GM19372 (cell line): ENCODE results near the gene FBXL20.

Experiments used
- ATAC-seq: cut with Tn5 transposase; IDR thresholded peaks from one replicate; pipeline ENCODE4 v1.9.1; 2021; ENCODE audit warnings: mild to moderate bottlenecking, low read depth, moderate library complexity; ENCODE audit not compliant: unreplicated experiment

FBXL20 gene

DNA sequence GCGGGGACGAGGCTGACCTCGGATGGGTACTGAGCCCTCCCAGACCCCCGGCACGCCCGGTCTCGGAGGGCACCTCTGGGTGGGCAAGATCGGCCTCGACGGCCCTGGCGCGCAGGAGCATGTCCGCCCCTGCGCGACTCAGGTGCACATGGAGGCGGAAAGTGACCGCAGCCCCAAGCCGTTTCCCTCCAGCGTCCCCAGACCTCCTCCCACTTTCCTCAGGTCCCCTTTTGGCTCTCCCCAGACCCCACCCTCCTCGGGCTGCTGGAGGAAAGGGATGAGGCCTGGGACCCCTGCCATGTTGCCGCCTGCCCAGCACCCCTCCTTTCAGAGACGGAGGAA is 191.4 kb downstream of the FBXL20 start:
- ATAC-seq: no peak

DNA sequence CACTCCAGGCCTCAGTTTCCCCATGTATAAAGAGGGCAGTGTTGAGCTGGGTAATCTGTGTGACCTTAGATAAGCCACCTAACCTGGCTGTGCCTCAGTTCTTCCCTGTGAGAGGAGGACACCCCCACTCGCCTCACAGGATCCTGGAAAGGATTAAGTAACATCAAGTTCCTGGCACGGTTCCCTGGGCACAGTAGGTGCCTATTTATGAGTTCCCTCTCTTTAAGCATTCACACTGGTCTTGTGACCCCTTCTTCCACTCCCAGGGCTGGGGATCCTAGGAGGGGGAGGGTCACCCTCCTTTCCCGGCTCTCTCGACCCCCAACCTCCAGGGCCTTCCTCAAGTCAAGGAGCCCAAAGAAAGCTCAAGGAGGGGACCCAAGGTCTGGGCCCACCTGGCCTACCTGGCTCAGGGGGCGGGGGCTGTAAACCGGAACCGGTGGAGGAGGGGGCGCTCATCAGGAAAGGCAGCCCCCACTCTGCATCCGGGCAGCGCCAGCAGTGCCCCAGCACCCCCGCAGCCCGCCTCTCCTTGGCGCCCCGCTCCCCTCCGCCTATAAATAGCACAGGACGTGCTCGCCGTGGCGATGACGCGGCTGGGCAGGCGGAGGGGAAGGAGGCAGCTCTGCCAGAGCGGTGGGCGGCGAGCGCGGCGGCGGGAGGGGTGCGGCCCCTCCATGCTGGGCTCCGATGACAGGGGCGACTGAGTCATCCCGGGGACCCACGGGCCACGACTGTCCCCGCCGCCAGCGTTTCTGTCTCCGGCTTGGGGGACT is 191.9 kb downstream of the FBXL20 start:
- no peak for ATAC-seq

DNA sequence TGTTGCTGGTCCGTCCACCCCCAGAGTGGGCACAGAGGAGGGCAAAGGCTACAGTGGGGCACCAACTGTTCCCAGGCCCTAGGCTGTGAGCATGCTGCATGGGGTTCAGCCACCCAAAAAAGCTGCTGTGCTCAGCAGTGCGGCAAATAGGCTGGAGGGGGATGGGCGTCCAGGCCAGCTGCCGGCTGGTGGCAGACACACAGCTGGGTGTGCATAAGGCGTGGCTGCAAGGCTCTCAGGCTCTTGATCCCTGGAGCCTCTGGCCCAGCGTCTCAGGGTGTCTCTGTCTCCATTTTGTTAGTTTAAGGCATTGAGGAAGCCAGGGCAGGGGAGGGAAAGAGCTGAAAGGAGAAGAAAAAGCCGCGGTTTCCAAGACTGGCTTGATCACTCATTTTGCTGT is 192.5 kb downstream of the FBXL20 start:
- ATAC-seq: no peak

DNA sequence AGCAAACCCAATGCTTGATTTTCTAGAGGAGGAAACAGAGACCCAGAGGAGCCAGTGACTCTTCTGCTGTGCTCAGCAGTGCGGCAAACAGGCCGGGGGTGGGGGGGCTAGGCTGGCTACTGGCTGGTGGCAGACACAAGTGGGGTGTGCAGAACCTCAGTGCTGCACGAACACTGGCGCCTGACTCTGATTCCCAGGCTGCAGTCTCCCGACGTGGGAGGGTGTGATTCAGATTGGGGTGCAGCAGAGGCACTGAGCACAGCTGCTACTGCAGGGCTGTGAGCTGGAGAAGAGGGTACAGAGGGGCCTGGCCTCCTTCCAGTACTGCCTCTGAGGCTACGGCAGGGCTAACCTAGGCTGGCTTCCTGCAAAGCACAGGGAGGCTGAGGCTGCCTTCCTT is 193.3 kb downstream of the FBXL20 start:
- ATAC-seq: no peak

DNA sequence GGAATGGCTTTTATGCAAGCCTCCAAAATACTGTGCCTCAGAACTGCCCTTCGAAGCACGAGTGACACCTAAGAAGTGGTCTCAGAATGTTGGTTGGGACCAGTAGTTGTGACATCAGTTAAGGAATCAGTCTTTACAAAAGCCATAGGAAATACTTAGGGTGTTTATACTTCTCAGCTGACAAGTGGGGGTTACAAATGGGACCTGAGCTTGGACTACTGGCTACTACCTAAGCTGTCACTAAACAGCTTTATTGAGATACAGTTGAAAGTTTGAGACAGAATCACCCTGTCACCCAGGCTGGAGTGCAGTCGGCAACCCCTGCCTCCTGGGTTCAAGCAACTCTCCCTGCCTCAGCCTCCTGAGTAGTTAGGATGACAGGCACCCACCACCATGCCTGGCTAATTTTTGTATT is 196.3 kb downstream of the FBXL20 start:
- no peak for ATAC-seq

DNA sequence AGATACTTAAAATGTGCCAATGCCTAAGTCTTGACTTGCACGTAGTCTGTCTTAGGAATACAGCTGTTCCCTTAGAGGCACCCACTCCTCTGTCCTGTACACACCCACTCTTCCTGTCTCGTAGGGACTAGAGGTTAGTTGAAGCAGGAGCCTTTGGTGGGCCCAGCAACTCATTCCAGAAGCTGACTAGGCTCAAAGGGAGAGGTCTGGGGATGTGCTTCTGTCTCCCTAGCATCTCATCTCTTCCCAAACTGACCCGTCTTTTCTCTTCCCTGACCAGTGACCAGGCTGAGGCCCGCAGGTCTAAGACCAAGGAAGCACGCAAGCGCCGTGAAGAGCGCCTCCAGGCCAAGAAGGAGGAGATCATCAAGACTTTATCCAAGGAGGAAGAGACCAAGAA is 197.2 kb downstream of the FBXL20 start:
- ATAC-seq: no peak
